C4-2B (cell line): ENCODE measurements around the gene ATG9A.

Experiments
- CTCF ChIP-seq: fragments of 450-650 bp; conservative IDR thresholded peaks from 2 replicates; pipeline ENCODE4 v1.5.1; 2017; ENCODE audit warnings: mild to moderate bottlenecking
- ZFX ChIP-seq: fragments of 450-650 bp; IDR thresholded peaks from 2 replicates; pipeline ENCODE4 v1.6.1; 2017

GRCh38 chr2:219268294-219268693 lies 38.9 kb upstream of the ATG9A start:
- TF ChIP-seq CTCF = no peak
- TF ChIP-seq ZFX = no peak
